SK-N-SH (cell line): ENCODE measurements around the gene SUSD3.

Experiments used
- CTCF ChIP-seq: fragments of 200-600 bp; sonication (generic); IDR thresholded peaks from 2 replicates; pipeline ENCODE4 v1.6.1; 2017; ENCODE audit warnings: antibody characterized with exemption, mild to moderate bottlenecking, moderate library complexity
- ELF1 ChIP-seq: IDR thresholded peaks from 2 replicates; pipeline ENCODE4 v1.4.0; 2012
- FOXM1 ChIP-seq: IDR thresholded peaks from 2 replicates; pipeline ENCODE4 v1.4.0; 2012; ENCODE audit warnings: low read depth, mild to moderate bottlenecking
- GABPA ChIP-seq: IDR thresholded peaks from 2 replicates; pipeline ENCODE4 v1.4.0; 2012; ENCODE audit warnings: low read depth, mild to moderate bottlenecking
- RAD21 ChIP-seq: IDR thresholded peaks from 2 replicates; pipeline ENCODE4 v1.6.1; 2012; ENCODE audit warnings: mild to moderate bottlenecking, low read length
- RCOR1 ChIP-seq: fragments of 150-350 bp; IDR thresholded peaks from 2 replicates; pipeline ENCODE4 v1.6.1; 2017; ENCODE audit warnings: antibody characterized with exemption, low read length
- REST ChIP-seq: IDR thresholded peaks from 2 replicates; pipeline ENCODE4 v1.6.1; 2012; ENCODE audit warnings: mild to moderate bottlenecking, low read depth, low read length, moderate library complexity
- SMC3 ChIP-seq: IDR thresholded peaks from 2 replicates; pipeline ENCODE4 v1.6.1; 2012; ENCODE audit warnings: low read depth, low read length, improper control_type of control experiment
- TEAD4 ChIP-seq: IDR thresholded peaks from 2 replicates; pipeline ENCODE4 v1.4.0; 2012; ENCODE audit warnings: mild to moderate bottlenecking, borderline replicate concordance; ENCODE audit not compliant: insufficient read depth

GRCh38 chr9:93045521-93045920, 13.0 kb upstream of the SUSD3 start:
- no peak for TF ChIP-seq CTCF
- TF ChIP-seq RAD21, result no peak
- no peak for TF ChIP-seq REST
- no peak for TF ChIP-seq SMC3
- TF ChIP-seq TEAD4, result no peak
- no peak for TF ChIP-seq ELF1
- no peak for TF ChIP-seq GABPA
- TF ChIP-seq FOXM1, result no peak
- no peak for TF ChIP-seq RCOR1
